PFSK-1 (cell line): ENCODE data around the gene OR13J1.

Experiments used
- FOXP2 ChIP-seq: optimal IDR thresholded peaks from 2 replicates; pipeline ENCODE3; 2011; ENCODE audit warnings: borderline replicate concordance, control low read depth, inconsistent platforms; ENCODE audit not compliant: insufficient read depth; ENCODE audit errors: extremely low read length, extremely low read depth
- POLR2AphosphoS5 ChIP-seq: IDR thresholded peaks from 2 replicates; pipeline ENCODE4 v1.6.1; 2012; ENCODE audit warnings: low read depth, mild to moderate bottlenecking, control low read depth, low read length, moderate library complexity
- SIN3A ChIP-seq: IDR thresholded peaks from 2 replicates; pipeline ENCODE4 v1.6.1; 2012; ENCODE audit warnings: mild to moderate bottlenecking, low read length, moderate library complexity, borderline replicate concordance; ENCODE audit not compliant: insufficient read depth
- TAF1 ChIP-seq: IDR thresholded peaks from 2 replicates; pipeline ENCODE4 v1.6.1; 2012; ENCODE audit warnings: low read length, control low read depth, borderline replicate concordance; ENCODE audit not compliant: insufficient read depth
- TF ChIP-seq, protein P1 (sequence below), 2 experiments: IDR thresholded peaks; 2 replicates each; pipeline versions ENCODE4 v1.6.1 to v1.8.0; 2011 to 2012; ENCODE audit warnings: low read depth in 2 of 2, low read length in 2 of 2, control low read depth in 1 of 2, inconsistent platforms in 1 of 2, mild to moderate bottlenecking in 1 of 2, moderate library complexity in 1 of 2; ENCODE audit not compliant: insufficient read depth in 1 of 2

OR13J1 gene

GRCh38 chr9:35842020-35842745 is 28.0 kb downstream of the OR13J1 start:
- TF ChIP-seq FOXP2: no peak
- TF ChIP-seq, protein P1, sequence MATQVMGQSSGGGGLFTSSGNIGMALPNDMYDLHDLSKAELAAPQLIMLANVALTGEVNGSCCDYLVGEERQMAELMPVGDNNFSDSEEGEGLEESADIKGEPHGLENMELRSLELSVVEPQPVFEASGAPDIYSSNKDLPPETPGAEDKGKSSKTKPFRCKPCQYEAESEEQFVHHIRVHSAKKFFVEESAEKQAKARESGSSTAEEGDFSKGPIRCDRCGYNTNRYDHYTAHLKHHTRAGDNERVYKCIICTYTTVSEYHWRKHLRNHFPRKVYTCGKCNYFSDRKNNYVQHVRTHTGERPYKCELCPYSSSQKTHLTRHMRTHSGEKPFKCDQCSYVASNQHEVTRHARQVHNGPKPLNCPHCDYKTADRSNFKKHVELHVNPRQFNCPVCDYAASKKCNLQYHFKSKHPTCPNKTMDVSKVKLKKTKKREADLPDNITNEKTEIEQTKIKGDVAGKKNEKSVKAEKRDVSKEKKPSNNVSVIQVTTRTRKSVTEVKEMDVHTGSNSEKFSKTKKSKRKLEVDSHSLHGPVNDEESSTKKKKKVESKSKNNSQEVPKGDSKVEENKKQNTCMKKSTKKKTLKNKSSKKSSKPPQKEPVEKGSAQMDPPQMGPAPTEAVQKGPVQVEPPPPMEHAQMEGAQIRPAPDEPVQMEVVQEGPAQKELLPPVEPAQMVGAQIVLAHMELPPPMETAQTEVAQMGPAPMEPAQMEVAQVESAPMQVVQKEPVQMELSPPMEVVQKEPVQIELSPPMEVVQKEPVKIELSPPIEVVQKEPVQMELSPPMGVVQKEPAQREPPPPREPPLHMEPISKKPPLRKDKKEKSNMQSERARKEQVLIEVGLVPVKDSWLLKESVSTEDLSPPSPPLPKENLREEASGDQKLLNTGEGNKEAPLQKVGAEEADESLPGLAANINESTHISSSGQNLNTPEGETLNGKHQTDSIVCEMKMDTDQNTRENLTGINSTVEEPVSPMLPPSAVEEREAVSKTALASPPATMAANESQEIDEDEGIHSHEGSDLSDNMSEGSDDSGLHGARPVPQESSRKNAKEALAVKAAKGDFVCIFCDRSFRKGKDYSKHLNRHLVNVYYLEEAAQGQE (IDR thresholded peaks at IDR 0.05; ENCODE audit: insufficient read depth in 1 of 2, low read depth in 2 of 2, low read length in 2 of 2): no peak
- TF ChIP-seq SIN3A: no peak
- no peak for TF ChIP-seq TAF1
- TF ChIP-seq POLR2AphosphoS5: no peak

DNA sequence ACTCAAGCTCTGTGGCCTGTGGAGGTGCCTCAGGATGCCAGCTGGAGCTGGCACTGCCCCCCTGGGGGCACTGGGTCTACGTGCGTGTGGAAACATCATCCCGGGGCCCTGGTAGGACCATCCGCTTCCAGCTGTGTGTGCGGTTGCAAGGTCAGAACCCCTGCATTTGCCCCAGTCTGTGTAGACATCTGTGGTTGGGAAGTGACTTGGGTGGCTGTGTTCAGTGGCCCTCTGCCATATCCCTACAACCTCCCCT is 28.6 kb downstream of the OR13J1 start:
- TF ChIP-seq SIN3A: no peak
- TF ChIP-seq FOXP2: no peak
- TF ChIP-seq, protein P1 (IDR thresholded peaks at IDR 0.05; ENCODE audit: insufficient read depth in 1 of 2, low read depth in 2 of 2, low read length in 2 of 2): no peak
- no peak for TF ChIP-seq TAF1
- no peak for TF ChIP-seq POLR2AphosphoS5

- TF ChIP-seq SIN3A (no peak), TAF1 (no peak), FOXP2 (no peak), POLR2AphosphoS5 (no peak)
- TF ChIP-seq, protein P1 (IDR thresholded peaks at IDR 0.05; ENCODE audit: insufficient read depth in 1 of 2, low read depth in 2 of 2, low read length in 2 of 2): no peak
Observed at GRCh38 chr9:35840881-35841644, 29.1 kb downstream of the OR13J1 start.

- TF ChIP-seq TAF1 (no peak), POLR2AphosphoS5 (no peak), FOXP2 (no peak), SIN3A (no peak)
- TF ChIP-seq, protein P1 (IDR thresholded peaks at IDR 0.05; ENCODE audit: insufficient read depth in 1 of 2, low read depth in 2 of 2, low read length in 2 of 2): no peak
Observed at GRCh38 chr9:35839926-35840325, 30.3 kb downstream of the OR13J1 start.

GRCh38 chr9:35836595-35836994 is 33.6 kb downstream of the OR13J1 start:
- no peak for TF ChIP-seq SIN3A
- no peak for TF ChIP-seq FOXP2
- no peak for TF ChIP-seq TAF1
- no peak for TF ChIP-seq POLR2AphosphoS5
- TF ChIP-seq, protein P1 (IDR thresholded peaks at IDR 0.05; ENCODE audit: insufficient read depth in 1 of 2, low read depth in 2 of 2, low read length in 2 of 2): no peak
